H1 (cell line): ENCODE results near the gene C1orf146. TPM values are rescaled to one million over a fixed set of nuclear protein-coding genes. Genes with fewer than 3 reads are reported as not detected.

Source experiments
- CTCF ChIA-PET: fragments of 300-600 bp; sonication (Branson Sonifier 250); formaldehyde crosslinking; loops from one replicate; lab custom pipeline; 2021; ENCODE audit not compliant: partially characterized antibody; lab: Charles Lee
- POLR2A ChIA-PET: fragments of 300-600 bp; sonication (Branson Sonifier 250); formaldehyde crosslinking; loops from one replicate; lab custom pipeline; 2021; ENCODE audit warnings: inconsistent platforms; ENCODE audit not compliant: partially characterized antibody; lab: Charles Lee
- DNase-seq, 2 experiments: peaks; one replicate each; pipeline versions ENCODE4 v3.0.0 to v3.0.0-alpha.2; 2010 to 2022; ENCODE audit warnings: low spot score in 2 of 2, low read depth in 1 of 2, mixed read lengths in 1 of 2
- FAIRE-seq: peaks from 2 replicates; lab custom pipeline; 2011; peaks lifted over from hg19 to GRCh38; lab: Jason Lieb, UNC
- H2AFZ ChIP-seq: 2 replicates; pipeline ENCODE4 v1.8.1; 2012; ENCODE audit warnings: low read length, inconsistent platforms
- H2AK5ac ChIP-seq: 2 replicates; pipeline ENCODE4 v1.6.1; 2013; ENCODE audit warnings: low read depth, low read length
- H2BK120ac ChIP-seq: replicated peaks from 2 replicates; pipeline ENCODE3; 2013; ENCODE audit warnings: low read depth, low read length, inconsistent platforms
- H2BK12ac ChIP-seq: 2 replicates; pipeline ENCODE4 v1.6.1; 2013; ENCODE audit warnings: low read depth, low read length
- H2BK15ac ChIP-seq: 2 replicates; pipeline ENCODE4 v1.6.1; 2013; ENCODE audit warnings: low read length
- H2BK20ac ChIP-seq: 2 replicates; pipeline ENCODE4 v1.6.1; 2013; ENCODE audit warnings: low read length
- H2BK5ac ChIP-seq: 2 replicates; pipeline ENCODE4 v1.6.1; 2013; ENCODE audit warnings: low read depth, low read length
- H3K14ac ChIP-seq: 2 replicates; pipeline ENCODE4 v1.6.1; 2013; ENCODE audit warnings: inconsistent platforms; ENCODE audit not compliant: insufficient read length
- H3K18ac ChIP-seq: 2 replicates; pipeline ENCODE4 v1.6.1; 2013; ENCODE audit warnings: low read length; ENCODE audit errors: extremely low read depth
- H3K23ac ChIP-seq: 2 replicates; pipeline ENCODE4 v1.6.1; 2013; ENCODE audit warnings: inconsistent platforms; ENCODE audit not compliant: insufficient read length
- H3K23me2 ChIP-seq: 2 replicates; pipeline ENCODE4 v1.6.1; 2013; ENCODE audit warnings: low read depth, low read length
- H3K27ac ChIP-seq: 2 replicates; pipeline ENCODE4 v1.6.1; 2011; ENCODE audit warnings: low read depth, low read length, inconsistent platforms
- H3K27me3 ChIP-seq, 4 experiments: replicated peaks in 1 of 4; 1 replicate in 1 of 4; 2 replicates in 3 of 4; pipeline versions ENCODE4 v1.6.1 to v1.8.1; 2011 to 2013; ENCODE audit warnings: low read length in 3 of 4, mild to moderate bottlenecking in 3 of 4, inconsistent platforms in 2 of 4, mixed read lengths in 2 of 4, moderate library complexity in 1 of 4; ENCODE audit not compliant: control insufficient read depth in 3 of 4, insufficient read depth in 3 of 4; ENCODE audit errors: extremely low read depth in 1 of 4
- H3K36me3 ChIP-seq, 4 experiments: 2 replicates each; pipeline versions ENCODE4 v1.6.1 to v1.8.1; 2011 to 2013; ENCODE audit warnings: mild to moderate bottlenecking in 4 of 4, low read length in 3 of 4, moderate library complexity in 2 of 4, control low read depth in 1 of 4, inconsistent platforms in 1 of 4; ENCODE audit not compliant: insufficient read depth in 4 of 4, control insufficient read depth in 2 of 4
- H3K4ac ChIP-seq: replicated peaks from 2 replicates; pipeline ENCODE3; 2013; ENCODE audit warnings: low read length, low read depth, mixed read lengths, inconsistent platforms; ENCODE audit not compliant: insufficient read length
- H3K4me1 ChIP-seq, 4 experiments: replicated peaks in 1 of 4; 1 replicate in 1 of 4; 2 replicates in 3 of 4; pipeline versions ENCODE4 v1.6.1 to v1.8.1; 2011 to 2013; ENCODE audit warnings: low read length in 3 of 4, inconsistent platforms in 2 of 4, mixed read lengths in 1 of 4; ENCODE audit not compliant: insufficient read depth in 4 of 4, control insufficient read depth in 3 of 4
- H3K4me2 ChIP-seq, 2 experiments: 2 replicates each; pipeline versions ENCODE4 v1.6.1 to v1.8.1; 2011 to 2013; ENCODE audit warnings: low read depth in 2 of 2, low read length in 2 of 2, control low read depth in 1 of 2, inconsistent platforms in 1 of 2, mild to moderate bottlenecking in 1 of 2; ENCODE audit not compliant: insufficient read depth in 1 of 2
- H3K4me3 ChIP-seq, 4 experiments: fragments of 200-600, 300-600 bp in 1 of 4; sonication (generic), shearing (Covaris generic), sonication (Bioruptor Twin) in 1 of 4; 2 replicates each; pipeline versions ENCODE4 v1.5.1 to v1.8.1; 2011 to 2016; ENCODE audit warnings: low read length in 4 of 4, low read depth in 3 of 4, control low read depth in 2 of 4, inconsistent platforms in 2 of 4, mild to moderate bottlenecking in 2 of 4, mixed read lengths in 1 of 4, moderate library complexity in 1 of 4; ENCODE audit not compliant: insufficient read depth in 2 of 4; ENCODE audit errors: extremely low read depth in 1 of 4
- H3K56ac ChIP-seq: replicated peaks from 2 replicates; pipeline ENCODE3; 2013; ENCODE audit warnings: low read depth, mild to moderate bottlenecking, mixed read lengths, low read length, inconsistent platforms; ENCODE audit not compliant: insufficient read length
- H3K79me1 ChIP-seq: 2 replicates; pipeline ENCODE4 v1.6.1; 2013; ENCODE audit warnings: low read depth, low read length, control low read depth
- H3K79me2 ChIP-seq, 2 experiments: 2 replicates each; pipeline versions ENCODE4 v1.6.1 to v1.8.1; 2012 to 2013; ENCODE audit warnings: low read length in 2 of 2, mild to moderate bottlenecking in 2 of 2, inconsistent platforms in 1 of 2; ENCODE audit not compliant: insufficient read depth in 2 of 2, control insufficient read depth in 1 of 2
- H3K9ac ChIP-seq, 4 experiments: replicated peaks in 1 of 4; 1 replicate in 1 of 4; 2 replicates in 3 of 4; pipeline versions ENCODE4 v1.6.1 to v1.8.1; 2011 to 2013; ENCODE audit warnings: low read depth in 3 of 4, low read length in 3 of 4, control low read depth in 2 of 4, mild to moderate bottlenecking in 2 of 4, moderate library complexity in 2 of 4, inconsistent platforms in 1 of 4; ENCODE audit errors: extremely low read depth in 1 of 4
- H3K9me3 ChIP-seq, 2 experiments: 2 replicates each; pipeline versions ENCODE4 v1.6.1 to v1.8.1; 2012 to 2013; ENCODE audit warnings: mild to moderate bottlenecking in 2 of 2, moderate library complexity in 2 of 2, control low read depth in 1 of 2, inconsistent platforms in 1 of 2, low read depth in 1 of 2, low read length in 1 of 2, mixed read lengths in 1 of 2; ENCODE audit not compliant: insufficient read depth in 2 of 2
- H4K20me1 ChIP-seq, 2 experiments: replicated peaks in 1 of 2; 2 replicates each; pipeline versions ENCODE3 to v1.8.1; 2011 to 2013; ENCODE audit warnings: inconsistent platforms in 2 of 2, low read length in 2 of 2, mild to moderate bottlenecking in 1 of 2; ENCODE audit not compliant: insufficient read depth in 2 of 2, control insufficient read depth in 1 of 2
- H4K5ac ChIP-seq: 2 replicates; pipeline ENCODE4 v1.6.1; 2013; ENCODE audit warnings: low read length, low read depth, mixed read lengths, inconsistent platforms; ENCODE audit not compliant: insufficient read length
- H4K8ac ChIP-seq: 2 replicates; pipeline ENCODE4 v1.8.0; 2013; ENCODE audit warnings: mild to moderate bottlenecking, moderate library complexity, low read length, inconsistent platforms; ENCODE audit not compliant: insufficient read depth; ENCODE audit errors: extremely low read depth
- H4K91ac ChIP-seq: replicated peaks from 2 replicates; pipeline ENCODE3; 2013; ENCODE audit warnings: low read length, mixed read lengths, inconsistent platforms; ENCODE audit not compliant: insufficient read length
- SIN3A ChIP-seq, 2 experiments: IDR thresholded peaks in 1 of 2; conservative IDR thresholded peaks in 1 of 2; 2 replicates each; pipeline ENCODE4 v1.6.1; 2011 to 2012; ENCODE audit warnings: low read length in 2 of 2, improper control_type of control experiment in 1 of 2, low read depth in 1 of 2, mild to moderate bottlenecking in 1 of 2
- SP4 ChIP-seq: IDR thresholded peaks from 2 replicates; pipeline ENCODE4 v1.6.1; 2012; ENCODE audit warnings: low read length, inconsistent platforms
- TBP ChIP-seq: IDR thresholded peaks from 2 replicates; pipeline ENCODE4 v1.6.1; 2011; ENCODE audit warnings: low read depth, low read length, improper control_type of control experiment
- WGBS, 2 experiments: shearing (Covaris generic) in 1 of 2; methylation state at CpG; one replicate each; pipeline versions ENCODE4 v1.1.6 to v1.1.7; 2013 to 2015; ENCODE audit warnings: low lambda C conversion rate in 2 of 2, mixed read lengths in 2 of 2, inconsistent platforms in 1 of 2, low coverage in 1 of 2, missing lambda C conversion rate in 1 of 2; ENCODE audit not compliant: insufficient replicate concordance in 2 of 2, insufficient coverage in 1 of 2, insufficient read length in 1 of 2; ENCODE audit errors: extremely low coverage in 1 of 2, missing lambda C conversion rate in 1 of 2; 5-methylcytosine and 5-hydroxymethylcytosine counted together
- polyA plus RNA-seq, 7 experiments: library from polyadenylated mRNA; depleted of rRNA in 3 of 7; stranded (reverse) in 5 of 7; unstranded in 2 of 7; fragments of >200 nt in 5 of 7; fragments of 200-250 nt in 2 of 7; gene quantifications; 1 replicate in 5 of 7; 2 replicates in 1 of 7; 4 replicates in 1 of 7; pipeline versions ENCODE4 v1.2.1 to v1.2.3, GENCODE V29; 2011 to 2013; ENCODE audit warnings: missing spikeins in 2 of 7, mixed read lengths in 2 of 7
- total RNA-seq: library from RNA; stranded (reverse); fragmentation: NEBNext Ultra II Directional; extraction: Animal tissue kit (Norgen Biotek cat#: 25700); gene quantifications from 2 replicates; pipeline ENCODE4 v1.2.1, GENCODE V29; 2021
- TF ChIP-seq, protein P1 (sequence below): IDR thresholded peaks from 2 replicates; pipeline ENCODE4 v1.6.1; 2012; ENCODE audit warnings: inconsistent platforms

The C1orf146 gene
- total and polyA plus RNA-seq, 2 of the 8 experiments (the other 6 are each of a cell fraction or from before 2014, with no cell fraction given): not detected

DNA sequence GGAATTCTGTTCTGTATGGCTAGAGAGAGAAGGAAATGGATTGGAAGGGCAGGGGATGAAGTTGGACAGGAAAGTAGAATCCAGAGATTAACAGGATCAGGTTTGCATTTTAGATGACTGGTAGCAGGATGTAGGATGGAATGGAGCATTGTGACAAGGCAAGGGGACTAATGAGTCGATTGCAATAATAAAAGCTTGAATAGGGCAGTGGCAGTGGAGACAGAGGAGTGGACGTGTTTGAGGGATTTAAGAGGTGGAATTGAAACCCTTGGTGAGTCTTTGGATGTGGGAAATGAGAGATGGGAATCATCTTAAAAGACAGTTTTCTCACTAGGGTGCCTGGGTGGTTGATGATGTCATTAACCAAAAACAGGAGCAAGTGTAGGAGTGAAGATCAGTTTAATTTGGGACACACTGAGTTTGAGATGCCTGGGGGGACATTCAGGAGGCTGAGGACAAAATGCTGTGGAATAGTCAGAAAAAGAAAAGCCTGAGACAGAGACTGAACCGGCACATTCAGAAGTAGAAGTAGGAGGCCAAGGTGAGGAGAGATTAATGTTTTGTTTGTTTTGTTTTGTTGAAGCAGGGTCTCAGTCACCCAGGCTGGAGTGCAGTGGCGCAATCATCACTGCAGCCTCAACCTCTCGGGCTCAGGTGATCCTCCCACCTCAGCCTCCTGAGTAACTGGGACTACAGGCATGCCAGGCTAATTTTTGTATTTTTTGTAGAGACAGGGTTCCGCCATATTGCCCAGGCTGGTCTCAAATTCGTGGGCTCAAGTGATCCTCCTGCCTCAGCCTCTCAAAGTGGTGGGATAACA, 29.1 kb upstream of the C1orf146 start:
- no peak for DNase-seq
- H3K23ac ChIP-seq: no peak overlapping the region
- POLR2A ChIA-PET: no interaction called here
- peaks cover 3% of the 10 kb centered on the region; the same call in 1 of the 2 replicates for H3K23me2 ChIP-seq
- H4K8ac ChIP-seq: no peak overlapping the region
- H2BK5ac ChIP-seq: no peak overlapping the region
- CTCF ChIA-PET: interaction anchor here (1.1 kb wide), 1 partner anchor 13 kb away, joined by 3 read pairs; no protein-coding TSS in a partner anchor
- H2BK15ac ChIP-seq: no peak overlapping the region
- no peak overlapping the region; the same call in 1 of the 2 replicates for H2AFZ ChIP-seq
- no peak overlapping the region for H2BK120ac ChIP-seq
- H2BK20ac ChIP-seq: no peak overlapping the region
- no peaks in the 10 kb centered on the region for H3K9me3 ChIP-seq
- no peak overlapping the region for H3K9ac ChIP-seq
- FAIRE-seq: no peak
- WGBS, 2 experiments: 83% methylated on average over 7 of the region's 7 CpGs; no CpG with 5 or more reads in 1 of the 2 experiments
- no peak overlapping the region for H3K4me3 ChIP-seq
- TF ChIP-seq SIN3A (conservative IDR thresholded peaks at IDR 0.05 in 1 of 2, IDR thresholded peaks at IDR 0.05 in 1 of 2; ENCODE audit: low read depth in 1 of 2, low read length in 2 of 2): no peak
- TF ChIP-seq, protein P1, sequence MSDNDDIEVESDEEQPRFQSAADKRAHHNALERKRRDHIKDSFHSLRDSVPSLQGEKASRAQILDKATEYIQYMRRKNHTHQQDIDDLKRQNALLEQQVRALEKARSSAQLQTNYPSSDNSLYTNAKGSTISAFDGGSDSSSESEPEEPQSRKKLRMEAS: no peak
- no peak for TF ChIP-seq SP4
- TF ChIP-seq TBP: no peak
- TF ChIP-seq, all 59 proteins: peak for 0
- Histone ChIP-seq H3K27ac (no peak overlapping the region), H3K79me1 (no peaks in the 10 kb centered on the region), H3K18ac (no peak overlapping the region), H3K27me3 (no peaks in the 10 kb centered on the region), H3K56ac (no peak overlapping the region), H3K36me3 (no peaks in the 10 kb centered on the region), H3K79me2 (no peaks in the 10 kb centered on the region), H3K4me2 (no peak overlapping the region), H3K4me1 (peaks cover 0 to 2% (median under 1%) of the 10 kb centered on the region in 4 experiments; a peak in 4 of 7 replicates), H2BK12ac (no peak overlapping the region), H3K4ac (no peak overlapping the region), H4K5ac (no peak overlapping the region), H4K91ac (no peak overlapping the region), H2AK5ac (no peak overlapping the region), H3K14ac (no peak overlapping the region), H4K20me1 (no peaks in the 10 kb centered on the region)
